Astrocyte (in vitro differentiated cells and primary cell): Measurements from ENCODE around the gene PPM1N. TPM values are rescaled to one million over a fixed set of nuclear protein-coding genes. Genes with fewer than 3 reads are reported as not detected.
A peak's percentile ranks its signal among the peaks of the same experiment; 100 is the strongest.

Source experiments
- DNase-seq: peaks from one replicate; pipeline ENCODE4 v3.0.0-alpha.2; 2010; ENCODE audit warnings: low read depth
- FAIRE-seq: peaks from 2 replicates; lab custom pipeline; 2011; peaks lifted over from hg19 to GRCh38; lab: Jason Lieb, UNC
- H2AFZ ChIP-seq: 2 replicates; pipeline ENCODE4 v1.6.0; 2012; ENCODE audit warnings: low read depth, low read length, inconsistent platforms
- H3K27ac ChIP-seq: 2 replicates; pipeline ENCODE4 v1.5.1; 2011; ENCODE audit warnings: low read depth, low read length, inconsistent platforms
- H3K27me3 ChIP-seq: 2 replicates; pipeline ENCODE4 v1.6.0; 2011; ENCODE audit warnings: low read length, inconsistent platforms; ENCODE audit not compliant: insufficient read depth
- H3K36me3 ChIP-seq: 2 replicates; pipeline ENCODE4 v1.5.1; 2011; ENCODE audit warnings: low read length, inconsistent platforms; ENCODE audit not compliant: insufficient read depth
- H3K4me1 ChIP-seq: 2 replicates; pipeline ENCODE4 v1.5.1; 2011; ENCODE audit warnings: low read length, inconsistent platforms; ENCODE audit not compliant: insufficient read depth
- H3K4me2 ChIP-seq: 2 replicates; pipeline ENCODE4 v1.6.0; 2012; ENCODE audit warnings: low read length, inconsistent platforms
- H3K4me3 ChIP-seq: 2 replicates; pipeline ENCODE4 v1.5.1; 2011; ENCODE audit warnings: low read depth, mild to moderate bottlenecking, low read length, inconsistent platforms; ENCODE audit not compliant: insufficient read depth
- H3K79me2 ChIP-seq: 2 replicates; pipeline ENCODE4 v1.6.0; 2012; ENCODE audit warnings: mild to moderate bottlenecking, low read length, inconsistent platforms; ENCODE audit not compliant: insufficient read depth
- H3K9ac ChIP-seq: 2 replicates; pipeline ENCODE4 v1.6.0; 2012; ENCODE audit warnings: mild to moderate bottlenecking, low read length, inconsistent platforms
- H3K9me3 ChIP-seq: 2 replicates; pipeline ENCODE4 v1.5.1; 2012; ENCODE audit warnings: low read depth, mild to moderate bottlenecking, low read length, inconsistent platforms; ENCODE audit not compliant: insufficient read depth
- H4K20me1 ChIP-seq: 2 replicates; pipeline ENCODE4 v1.6.0; 2012; ENCODE audit warnings: low read length, inconsistent platforms; ENCODE audit not compliant: insufficient read depth
- H3K27ac Mint-ChIP-seq: one replicate; pipeline ENCODE4 v1.8.0; 2021; ENCODE audit warnings: mild to moderate bottlenecking, mixed read lengths; ENCODE audit not compliant: unreplicated experiment
- H3K27me3 Mint-ChIP-seq: one replicate; pipeline ENCODE4 v1.8.0; 2021; ENCODE audit warnings: low read depth, mixed read lengths; ENCODE audit not compliant: unreplicated experiment
- H3K36me3 Mint-ChIP-seq: one replicate; pipeline ENCODE4 v1.8.0; 2021; ENCODE audit warnings: low read depth, mixed read lengths; ENCODE audit not compliant: unreplicated experiment
- H3K4me1 Mint-ChIP-seq: one replicate; pipeline ENCODE4 v1.8.0; 2021; ENCODE audit warnings: low read depth, mixed read lengths; ENCODE audit not compliant: unreplicated experiment
- H3K4me3 Mint-ChIP-seq: one replicate; pipeline ENCODE4 v1.8.0; 2021; ENCODE audit warnings: mild to moderate bottlenecking, moderate library complexity, mixed read lengths; ENCODE audit not compliant: unreplicated experiment
- H3K9me3 Mint-ChIP-seq: one replicate; pipeline ENCODE4 v1.8.0; 2021; ENCODE audit warnings: mild to moderate bottlenecking, mixed read lengths; ENCODE audit not compliant: unreplicated experiment
- CTCF ChIP-seq: IDR thresholded peaks from 2 replicates; pipeline ENCODE4 v1.5.1; 2011; ENCODE audit warnings: low read depth, mild to moderate bottlenecking, inconsistent platforms, low read length, moderate library complexity; ENCODE audit not compliant: insufficient read depth
- EZH2 ChIP-seq: IDR thresholded peaks from 2 replicates; pipeline ENCODE4 v1.6.1; 2012; ENCODE audit warnings: mild to moderate bottlenecking, low read length, inconsistent platforms; ENCODE audit not compliant: insufficient read depth
- total RNA-seq: library from RNA; stranded (reverse); gene quantifications from 2 replicates; pipeline ENCODE4 v1.2.1, GENCODE V29; 2021

Gene PPM1N
- total RNA-seq, 1 donor from 2014 or later, result 1.3 TPM

GRCh38 chr19:45522010-45522941 is 24.0 kb downstream of the PPM1N start:
- Mint-ChIP-seq H3K36me3 (peaks cover 26% of the 10 kb centered on the region), H3K4me3 (no peak overlapping the region), H3K27me3 (no peaks in the 10 kb centered on the region), H3K27ac (peak overlapping the region; percentile 53), H3K9me3 (no peaks in the 10 kb centered on the region), H3K4me1 (peaks cover 9% of the 10 kb centered on the region)
- Histone ChIP-seq H3K36me3 (peaks cover 62% of the 10 kb centered on the region), H3K4me3 (no peak overlapping the region), H3K27ac (no peak overlapping the region), H3K4me1 (peaks cover 4% of the 10 kb centered on the region), H3K4me2 (no peak overlapping the region), H3K27me3 (no peaks in the 10 kb centered on the region), H4K20me1 (peaks cover 91% of the 10 kb centered on the region), H2AFZ (no peak overlapping the region), H3K9me3 (no peaks in the 10 kb centered on the region), H3K9ac (no peak overlapping the region), H3K79me2 (peaks cover 27% of the 10 kb centered on the region)
- TF ChIP-seq CTCF (no peak), EZH2 (no peak)
- DNase-seq, result no peak
- no peak for FAIRE-seq

GRCh38 chr19:45523642-45524256 is 25.5 kb downstream of the PPM1N start:
- Histone ChIP-seq H3K4me1 (peaks cover 15% of the 10 kb centered on the region), H3K9ac (no peak overlapping the region), H4K20me1 (peaks cover 92% of the 10 kb centered on the region), H3K9me3 (no peaks in the 10 kb centered on the region), H2AFZ (no peak overlapping the region), H3K4me3 (no peak overlapping the region), H3K27ac (no peak overlapping the region), H3K79me2 (peaks cover 15% of the 10 kb centered on the region), H3K27me3 (no peaks in the 10 kb centered on the region), H3K4me2 (no peak overlapping the region), H3K36me3 (peaks cover 56% of the 10 kb centered on the region)
- Mint-ChIP-seq H3K9me3 (no peaks in the 10 kb centered on the region), H3K4me3 (peak overlapping the region; percentile 34), H3K27ac (peak overlapping the region; percentile 69), H3K36me3 (peaks cover 25% of the 10 kb centered on the region), H3K27me3 (no peaks in the 10 kb centered on the region), H3K4me1 (peaks cover 12% of the 10 kb centered on the region)
- TF ChIP-seq EZH2 (no peak), CTCF (peak; percentile 91)
- FAIRE-seq (no peak), DNase-seq (peak; percentile 54)
